Measurements from ENCODE around the gene EMC7.

EMC7 gene

DNA sequence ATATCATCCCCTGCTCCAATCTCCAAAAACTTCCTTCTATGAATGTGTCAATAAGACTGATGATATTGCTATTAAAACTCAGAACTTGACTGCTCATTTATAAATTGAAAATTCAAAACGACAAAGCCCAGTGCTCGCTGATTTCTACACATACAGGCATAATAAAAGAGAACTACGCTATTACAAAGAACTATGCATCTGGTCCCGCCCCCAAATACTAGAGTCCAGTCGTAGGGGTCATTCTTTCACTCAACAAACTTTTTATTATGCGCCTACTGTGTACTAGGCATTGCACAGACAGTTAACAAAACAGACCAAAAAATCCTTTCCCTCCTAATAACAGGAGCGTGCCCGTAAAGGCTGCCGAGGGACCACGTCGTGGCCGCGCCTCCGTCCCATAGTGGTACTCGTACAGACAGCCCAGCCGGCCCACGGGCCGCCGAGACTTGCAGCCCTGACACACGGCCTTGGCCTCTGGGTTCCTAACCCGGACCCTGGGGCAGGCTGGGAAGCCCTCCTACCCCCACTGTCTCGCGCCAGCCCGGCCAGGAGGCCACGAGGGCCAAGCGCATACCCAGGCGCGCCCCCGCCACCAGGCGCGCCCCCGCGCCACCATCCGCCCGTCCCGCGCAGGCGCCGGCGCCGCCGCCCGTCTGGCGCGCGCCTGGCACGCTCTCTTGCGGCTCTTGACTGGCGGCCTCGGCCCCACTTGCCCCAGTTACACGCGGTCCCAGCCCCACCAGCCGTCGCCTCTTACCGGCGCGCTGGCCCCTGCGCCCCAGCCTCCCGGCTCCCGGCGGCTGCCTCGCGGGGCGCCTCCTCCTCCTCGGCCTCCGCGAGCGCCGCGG lies 63.4 kb downstream of the EMC7 start:
- peak; percentile 89 for DNase-seq
